Stomach (tissue), 9 donors: ENCODE measurements around the gene DEF6. TPM values are rescaled to one million over a fixed set of nuclear protein-coding genes. Genes with fewer than 3 reads are reported as not detected.

Experiments
- DNase-seq, 2 donors: peaks; one replicate each; pipeline versions ENCODE4 v3.0.0 to v3.0.0-alpha.2; 2013 to 2019
- H3K27ac ChIP-seq, 5 donors: fragments of 200-600 bp in 4 of 5; sonication (generic) in 4 of 5; one replicate each; pipeline ENCODE4 v1.5.1; 2013 to 2019; ENCODE audit warnings: mild to moderate bottlenecking in 1 of 5, moderate library complexity in 1 of 5
- H3K27me3 ChIP-seq, 3 donors: fragments of 200-600 bp; sonication (generic); one replicate each; pipeline ENCODE4 v1.5.1; 2017 to 2019; ENCODE audit warnings: mixed run types in 1 of 3
- H3K36me3 ChIP-seq, 4 donors: fragments of 200-600 bp; sonication (generic); 1 replicate in 3 of 4; 2 replicates in 1 of 4; pipeline ENCODE4 v1.5.1; 2016 to 2019
- H3K4me1 ChIP-seq, 4 donors: fragments of 200-600 bp; sonication (generic); one replicate each; pipeline ENCODE4 v1.5.1; 2016 to 2019
- H3K4me3 ChIP-seq, 4 donors: fragments of 200-600 bp; sonication (generic) in 3 of 4; one replicate each; pipeline ENCODE4 v1.5.1; 2016 to 2019; ENCODE audit warnings: mild to moderate bottlenecking in 1 of 4
- H3K9me3 ChIP-seq, 4 donors: fragments of 200-600 bp; sonication (generic); one replicate each; pipeline ENCODE4 v1.5.1; 2016 to 2019
- EP300 ChIP-seq: sonication (generic); formaldehyde crosslinking; IDR thresholded peaks from one replicate; pipeline ENCODE4 v1.6.1; 2017; ENCODE audit warnings: antibody characterized with exemption
- POLR2A ChIP-seq, 4 donors: fragments of 450-650 bp; IDR thresholded peaks; one replicate each; pipeline ENCODE4 v1.6.1; 2016; ENCODE audit warnings: antibody characterized with exemption in 4 of 4, control low read depth in 2 of 4, mild to moderate bottlenecking in 1 of 4, moderate library complexity in 1 of 4
- POLR2AphosphoS5 ChIP-seq, 3 donors: sonication (generic); formaldehyde crosslinking; IDR thresholded peaks; one replicate each; pipeline ENCODE4 v1.6.1; 2016; ENCODE audit warnings: antibody characterized with exemption in 3 of 3
- WGBS, 5 donors: extraction: QIAGEN DNeasy Blood & Tissue Kit in 3 of 5; methylation state at CpG; one replicate each; pipeline versions ENCODE4 v1.1.5 to v1.1.7; 2013 to 2018; 5-methylcytosine and 5-hydroxymethylcytosine counted together
- intact Hi-C: fragments of 100-400 bp; cut with DNase I; formaldehyde crosslinking; loops from one replicate; pipeline ENCODE4 v1.15.1; 2023; ENCODE audit warnings: low total_unique reads
- polyA plus RNA-seq, 3 donors: library from polyadenylated mRNA; stranded (reverse); fragments of 200-250 nt; gene quantifications; one replicate each; pipeline ENCODE4 v1.2.3, GENCODE V29; 2013
- total RNA-seq, 5 donors: library from RNA; depleted of rRNA; stranded (reverse); fragments of >200 nt; gene quantifications; one replicate each; pipeline versions ENCODE4 v1.1.0 to v1.2.3, GENCODE V29; 2014 to 2016
- TF ChIP-seq, protein P1 (sequence below), 7 experiments: fragments of 450-650 bp in 4 of 7; fragments of 200-600 bp in 3 of 7; sonication (generic) in 3 of 7; IDR thresholded peaks; one replicate each; pipeline ENCODE4 v1.5.1; 2016 to 2019; ENCODE audit warnings: antibody characterized with exemption in 7 of 7, control low read depth in 2 of 7, mild to moderate bottlenecking in 1 of 7
- donor health status: healthy with polysubstance abuse.
- donor health status: Bipolar disorder and iron deficiency.
- donor health status: healthy.

DEF6 gene
- total and polyA plus RNA-seq, 8 donors = 4.9 to 35.3 (median 16.5) TPM

DNA sequence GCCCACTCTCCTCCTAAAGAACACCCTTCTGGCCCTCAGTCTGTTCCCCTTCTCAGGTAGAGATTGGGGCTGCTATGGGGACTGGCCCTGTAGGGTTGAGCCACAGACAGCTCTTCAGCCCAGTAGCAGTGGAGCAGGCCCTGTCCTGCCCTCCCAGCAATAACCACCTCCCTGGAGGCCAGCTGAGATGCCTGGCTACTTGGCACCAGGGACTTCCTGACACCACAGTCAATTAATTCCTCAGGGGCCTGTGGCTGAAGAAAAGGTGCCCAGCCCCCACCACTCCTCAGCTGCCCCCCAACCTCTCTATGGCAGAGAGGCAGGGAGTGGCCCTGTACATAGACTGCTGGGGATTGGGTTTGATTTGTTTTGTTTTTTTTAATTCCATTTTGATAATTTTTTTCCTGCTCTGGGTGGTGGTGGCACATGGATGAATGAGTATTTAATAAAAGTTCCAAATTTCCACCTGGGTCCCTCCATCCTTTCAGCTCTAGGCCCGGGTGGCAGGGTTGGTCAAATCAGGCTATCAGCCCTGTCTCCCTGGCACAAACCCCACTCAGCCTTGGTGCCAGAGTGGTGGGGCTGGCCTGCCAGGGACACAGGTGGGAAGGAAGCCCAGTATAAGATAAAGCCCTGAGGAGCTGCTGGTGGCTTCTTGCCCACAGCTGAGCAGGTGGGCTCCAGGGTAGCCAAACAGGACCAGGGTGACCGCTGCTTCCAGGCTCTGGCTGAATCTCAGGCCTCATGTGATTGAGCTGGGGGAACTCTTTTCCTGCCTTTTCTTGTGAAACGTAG, 1.9 kb upstream of the DEF6 start:
- H3K36me3 ChIP-seq = peaks cover 35 to 60% (median 53%) of the 10 kb centered on the region in 4 donors
- no peak for TF ChIP-seq EP300
- TF ChIP-seq, protein P1, sequence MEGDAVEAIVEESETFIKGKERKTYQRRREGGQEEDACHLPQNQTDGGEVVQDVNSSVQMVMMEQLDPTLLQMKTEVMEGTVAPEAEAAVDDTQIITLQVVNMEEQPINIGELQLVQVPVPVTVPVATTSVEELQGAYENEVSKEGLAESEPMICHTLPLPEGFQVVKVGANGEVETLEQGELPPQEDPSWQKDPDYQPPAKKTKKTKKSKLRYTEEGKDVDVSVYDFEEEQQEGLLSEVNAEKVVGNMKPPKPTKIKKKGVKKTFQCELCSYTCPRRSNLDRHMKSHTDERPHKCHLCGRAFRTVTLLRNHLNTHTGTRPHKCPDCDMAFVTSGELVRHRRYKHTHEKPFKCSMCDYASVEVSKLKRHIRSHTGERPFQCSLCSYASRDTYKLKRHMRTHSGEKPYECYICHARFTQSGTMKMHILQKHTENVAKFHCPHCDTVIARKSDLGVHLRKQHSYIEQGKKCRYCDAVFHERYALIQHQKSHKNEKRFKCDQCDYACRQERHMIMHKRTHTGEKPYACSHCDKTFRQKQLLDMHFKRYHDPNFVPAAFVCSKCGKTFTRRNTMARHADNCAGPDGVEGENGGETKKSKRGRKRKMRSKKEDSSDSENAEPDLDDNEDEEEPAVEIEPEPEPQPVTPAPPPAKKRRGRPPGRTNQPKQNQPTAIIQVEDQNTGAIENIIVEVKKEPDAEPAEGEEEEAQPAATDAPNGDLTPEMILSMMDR (IDR thresholded peaks at IDR 0.05) = no peak
- no peak for TF ChIP-seq POLR2A (IDR thresholded peaks at IDR 0.05)
- TF ChIP-seq POLR2AphosphoS5 (IDR thresholded peaks at IDR 0.05) = no peak
- WGBS, 5 donors = 32 to 59% (median 50%) methylated on average over 2 to 3 of the region's 3 CpGs
- H3K4me3 ChIP-seq = no peak overlapping the region
- H3K27me3 ChIP-seq = no peaks in the 10 kb centered on the region
- no peaks in the 10 kb centered on the region for H3K9me3 ChIP-seq
- peaks cover 6 to 41% (median 31%) of the 10 kb centered on the region in 4 donors for H3K4me1 ChIP-seq
- DNase-seq = no peak
- H3K27ac ChIP-seq = no peak overlapping the region
- intact Hi-C loops = loop anchor here (5.0 kb wide), 1 partner anchor 157 kb away; the partner anchor contains the start of gene FANCE

DNA sequence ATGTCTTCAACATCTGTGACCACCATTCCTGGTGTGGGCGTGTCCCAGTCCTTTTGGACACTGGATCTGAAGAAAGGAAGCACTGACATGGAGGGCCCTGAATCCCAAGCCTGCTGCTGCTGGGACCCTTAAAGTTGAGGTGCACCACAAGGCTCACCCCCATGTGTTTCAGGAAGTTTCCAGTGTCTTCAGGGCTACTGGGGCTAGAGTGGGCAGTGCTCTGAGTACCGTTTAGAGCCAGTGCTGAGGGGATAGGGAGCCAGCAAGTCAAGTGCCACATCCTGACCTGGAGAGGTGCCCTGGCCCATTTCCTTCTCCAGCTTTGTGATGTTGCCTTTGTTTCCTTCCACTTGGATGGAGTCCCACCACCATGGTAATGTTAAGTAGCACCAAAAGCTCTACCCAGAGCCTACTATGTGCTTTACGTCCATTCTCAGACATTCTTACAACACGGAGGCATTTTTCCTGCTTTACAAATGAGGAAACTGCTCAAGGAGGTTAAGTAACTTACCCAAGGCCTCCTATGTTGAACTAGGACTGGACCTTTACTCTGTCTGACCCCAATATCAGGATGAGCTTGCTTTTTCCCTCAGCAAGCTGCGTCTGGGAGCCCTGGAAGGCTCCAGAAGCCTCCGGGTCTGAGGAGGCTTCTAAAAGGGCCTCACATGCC, 552 bp upstream of the DEF6 start:
- Histone ChIP-seq H3K27ac (peak overlapping the region; percentile 62 to 90 (median 82)), H3K27me3 (no peaks in the 10 kb centered on the region), H3K4me3 (peak overlapping the region in 3 of 4 donors; percentile 52 to 56 (median 52)), H3K36me3 (peaks cover 23 to 46% (median 39%) of the 10 kb centered on the region in 4 donors), H3K9me3 (no peaks in the 10 kb centered on the region), H3K4me1 (peaks cover 6 to 53% (median 34%) of the 10 kb centered on the region in 4 donors)
- DNase-seq = no peak
- TF ChIP-seq POLR2AphosphoS5 (IDR thresholded peaks at IDR 0.05) (no peak), POLR2A (IDR thresholded peaks at IDR 0.05) (no peak), EP300 (no peak)
- TF ChIP-seq, protein P1 (IDR thresholded peaks at IDR 0.05) = no peak
- 36 to 58% (median 46%) methylated on average over 6 of the region's 6 CpGs for WGBS, 5 donors
- intact Hi-C loops = loop anchor here (5.0 kb wide), 1 partner anchor 155 kb away; the partner anchor contains the start of gene FANCE

DNA sequence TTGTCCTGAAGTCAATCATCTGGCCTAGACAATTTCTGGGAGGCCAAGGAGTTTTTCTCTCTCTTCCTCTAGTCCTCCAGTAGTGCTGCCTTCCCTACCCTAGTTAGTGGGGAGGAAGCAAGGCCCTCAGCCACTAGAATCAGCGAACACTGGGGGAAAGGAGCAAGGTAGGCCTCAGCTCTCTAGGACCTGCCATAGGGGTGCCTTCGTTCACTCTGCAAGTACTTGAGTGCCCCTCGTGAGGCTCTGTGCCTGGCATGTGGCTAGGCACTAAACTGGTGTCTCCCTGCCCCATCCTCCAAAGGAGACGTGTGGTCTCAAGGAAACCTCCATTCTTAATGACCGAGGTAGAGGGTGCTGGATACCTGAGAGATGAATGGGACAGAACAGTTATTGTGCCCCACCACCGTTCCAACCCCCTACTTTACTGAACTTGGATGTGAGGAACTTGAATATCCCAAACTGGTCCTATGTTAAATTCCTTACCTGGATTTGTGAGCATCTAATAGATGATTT, 1.1 kb downstream of the DEF6 start:
- Histone ChIP-seq H3K36me3 (peaks cover 16 to 30% (median 23%) of the 10 kb centered on the region in 4 donors), H3K27ac (peak overlapping the region in 4 of 5 donors; percentile 81 to 90 (median 83)), H3K27me3 (no peaks in the 10 kb centered on the region), H3K4me3 (peak overlapping the region; percentile 47 to 56 (median 52)), H3K9me3 (no peaks in the 10 kb centered on the region), H3K4me1 (peaks cover 18 to 68% (median 39%) of the 10 kb centered on the region in 4 donors)
- TF ChIP-seq POLR2A (IDR thresholded peaks at IDR 0.05) (no peak), EP300 (no peak), POLR2AphosphoS5 (IDR thresholded peaks at IDR 0.05) (no peak)
- TF ChIP-seq, protein P1 (IDR thresholded peaks at IDR 0.05) = no peak
- intact Hi-C loops = loop anchor here (5.0 kb wide), 1 partner anchor 154 kb away; the partner anchor contains the start of gene FANCE
- no peak for DNase-seq
- WGBS, 5 donors = 70 to 86% (median 81%) methylated on average over 6 of the region's 6 CpGs

DNA sequence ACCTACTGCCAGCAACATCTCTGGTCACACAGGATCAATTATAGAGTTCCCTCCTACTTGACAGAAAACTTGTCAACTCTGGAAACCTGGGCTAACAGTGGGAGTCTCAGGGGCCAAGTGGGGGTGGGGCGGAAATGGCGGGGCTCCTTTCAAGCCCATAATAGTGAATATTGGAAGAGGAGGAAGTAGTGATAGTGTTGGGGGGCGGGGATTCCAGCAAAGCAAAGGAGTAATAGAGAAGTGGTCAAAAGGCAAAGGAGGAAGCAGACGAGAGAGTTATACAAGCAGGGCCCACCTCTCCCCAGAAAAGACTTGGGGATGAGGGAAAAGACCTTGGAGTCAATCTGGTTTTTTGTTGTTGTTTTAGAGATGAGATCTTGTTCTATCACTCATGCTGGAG, 2.1 kb downstream of the DEF6 start:
- TF ChIP-seq EP300 (no peak), POLR2A (IDR thresholded peaks at IDR 0.05) (no peak), POLR2AphosphoS5 (IDR thresholded peaks at IDR 0.05) (no peak)
- TF ChIP-seq, protein P1 (IDR thresholded peaks at IDR 0.05) = no peak
- 51 to 71% (median 60%) methylated on average over 4 of the region's 4 CpGs for WGBS, 5 donors
- DNase-seq = peak in 1 of 2 donors; percentile 63
- peak overlapping the region in 4 of 5 donors; percentile 16 to 90 (median 79) for H3K27ac ChIP-seq
- peak overlapping the region in 3 of 4 donors; percentile 2 to 52 (median 18) for H3K4me3 ChIP-seq
- H3K36me3 ChIP-seq = peaks cover 13 to 20% (median 15%) of the 10 kb centered on the region in 4 donors
- no peaks in the 10 kb centered on the region for H3K9me3 ChIP-seq
- peaks cover 22 to 77% (median 42%) of the 10 kb centered on the region in 4 donors for H3K4me1 ChIP-seq
- intact Hi-C loops = loop anchor here (5.0 kb wide), 1 partner anchor 153 kb away; the partner anchor contains the start of gene FANCE
- no peaks in the 10 kb centered on the region for H3K27me3 ChIP-seq
